Activated CD4-positive, alpha-beta T cell treated with anti-CD3 and anti-CD28 coated beads, Interleukin-2, amount 50 U/mL, for 16 hours (primary cell): ENCODE results near the gene C1orf21.
"Not testable (repeated sequence)": the region's sequence is repeated elsewhere in the genome, so short reads cannot be mapped to it uniquely, and the experiment has no call there.

Experiments
- DNase-seq: peaks from one replicate; pipeline ENCODE4 v3.0.0-alpha.2; 2020

C1orf21 gene

GRCh38 chr1:184610876-184611595 is 224.2 kb downstream of the C1orf21 start:
- DNase-seq: no peak

- DNase-seq: not testable (repeated sequence)
These were observed 225.4 kb downstream of the C1orf21 start for GRCh38 chr1:184612229-184612628.

- DNase-seq: no peak
These were observed 227.8 kb downstream of the C1orf21 start for GRCh38 chr1:184614667-184615066.

- DNase-seq: no peak
These were observed 228.5 kb downstream of the C1orf21 start for GRCh38 chr1:184615301-184615700.

- DNase-seq: no peak
These were observed 229.7 kb downstream of the C1orf21 start for GRCh38 chr1:184616504-184616903.

GRCh38 chr1:184617433-184618029 is 230.7 kb downstream of the C1orf21 start:
- DNase-seq: no peak

- DNase-seq: no peak
These were observed 232.0 kb downstream of the C1orf21 start for GRCh38 chr1:184618851-184619250.

- no peak for DNase-seq
These were observed 233.6 kb downstream of the C1orf21 start for GRCh38 chr1:184620469-184620868.

- DNase-seq: no peak
These were observed 234.4 kb downstream of the C1orf21 start for GRCh38 chr1:184621260-184621659.

- no peak for DNase-seq
These were observed 235.5 kb downstream of the C1orf21 start for GRCh38 chr1:184622136-184622823.

GRCh38 chr1:184623404-184623803 is 236.6 kb downstream of the C1orf21 start:
- DNase-seq: no peak

GRCh38 chr1:184624051-184624450 is 237.2 kb downstream of the C1orf21 start:
- DNase-seq: no peak

- DNase-seq: no peak
These were observed 237.8 kb downstream of the C1orf21 start for GRCh38 chr1:184624626-184625025.

- DNase-seq: no peak
These were observed 238.4 kb downstream of the C1orf21 start for GRCh38 chr1:184625271-184625670.

GRCh38 chr1:184626076-184627006 is 239.5 kb downstream of the C1orf21 start:
- no peak for DNase-seq

GRCh38 chr1:184627007-184627341 is 240.1 kb downstream of the C1orf21 start:
- DNase-seq: no peak

GRCh38 chr1:184629266-184629665 is 242.4 kb downstream of the C1orf21 start:
- DNase-seq: peak; percentile 14

GRCh38 chr1:184630679-184631060 is 243.8 kb downstream of the C1orf21 start:
- no peak for DNase-seq

- no peak for DNase-seq
These were observed 245.8 kb downstream of the C1orf21 start for GRCh38 chr1:184632415-184633175.

- DNase-seq: no peak
These were observed 247.0 kb downstream of the C1orf21 start for GRCh38 chr1:184633785-184634184.

- DNase-seq: no peak
These were observed 247.5 kb downstream of the C1orf21 start for GRCh38 chr1:184634296-184634695.

GRCh38 chr1:184635347-184635979 is 248.6 kb downstream of the C1orf21 start:
- no peak for DNase-seq
